ENCODE results near the gene VTI1A.

Gene VTI1A

DNA sequence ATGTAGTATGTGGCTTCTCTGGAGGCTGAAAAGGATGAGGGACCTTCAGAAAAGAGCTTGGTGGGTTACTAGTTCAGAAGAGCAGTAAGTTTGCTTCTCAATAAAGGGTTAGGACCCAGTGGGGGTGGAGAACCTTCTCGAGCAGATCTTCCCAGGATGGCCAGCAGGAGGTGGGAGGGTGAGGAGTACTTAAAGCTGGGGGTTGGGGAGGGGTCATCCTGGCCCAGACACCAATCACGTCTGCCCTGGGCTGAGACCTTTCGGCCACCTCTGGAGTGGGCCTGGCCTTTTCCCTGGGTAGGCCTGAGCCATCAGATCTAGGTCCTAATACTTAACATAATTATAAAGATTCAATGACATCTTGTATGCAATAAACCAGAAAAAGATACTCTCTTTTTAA, 354.0 kb downstream of the VTI1A start:
- no peak overlapping the region for H3K27ac ChIP-seq (ENCODE audit: insufficient read depth, low read length, poor library complexity, severe bottlenecking)
- DNase-seq = no peak
- no peaks in the 10 kb centered on the region for H3K9me3 ChIP-seq (ENCODE audit: control insufficient read depth, low read length)
- no peaks in the 10 kb centered on the region for H3K4me1 ChIP-seq (ENCODE audit: control insufficient read depth, insufficient read depth, low read length, poor library complexity, severe bottlenecking)
- no peaks in the 10 kb centered on the region for H3K27me3 ChIP-seq (replicated peaks; ENCODE audit: control insufficient read depth, insufficient read depth, low read length, poor library complexity, severe bottlenecking)
- no peak overlapping the region for H3K4me3 ChIP-seq (ENCODE audit: insufficient read depth, low read depth, low read length, poor library complexity, severe bottlenecking)
- no peaks in the 10 kb centered on the region for H3K36me3 ChIP-seq (ENCODE audit: control insufficient read depth, insufficient read depth, low read length)

DNA sequence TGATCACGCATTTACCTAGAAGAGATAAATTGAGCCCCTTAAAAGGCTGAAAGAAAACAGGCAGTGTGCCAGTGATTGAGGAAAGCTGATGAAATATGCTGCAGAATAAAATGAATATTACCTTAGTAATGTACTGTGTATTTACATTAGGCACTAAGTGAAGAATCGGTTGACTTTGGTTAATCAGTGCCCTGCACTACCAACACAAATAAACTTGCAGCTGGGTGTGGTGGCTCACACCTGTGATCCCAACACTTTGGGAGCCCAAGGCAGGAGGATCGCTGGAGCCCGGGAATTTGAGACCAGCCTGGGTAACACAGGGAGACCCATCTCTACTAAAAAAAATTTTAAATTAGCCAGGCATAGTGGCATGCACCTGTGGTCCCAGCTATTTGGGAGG, 354.7 kb downstream of the VTI1A start:
- H3K4me3 ChIP-seq (ENCODE audit: insufficient read depth, low read depth, low read length, poor library complexity, severe bottlenecking) = no peak overlapping the region
- H3K4me1 ChIP-seq (ENCODE audit: control insufficient read depth, insufficient read depth, low read length, poor library complexity, severe bottlenecking) = no peaks in the 10 kb centered on the region
- H3K9me3 ChIP-seq (ENCODE audit: control insufficient read depth, low read length) = no peaks in the 10 kb centered on the region

DNA sequence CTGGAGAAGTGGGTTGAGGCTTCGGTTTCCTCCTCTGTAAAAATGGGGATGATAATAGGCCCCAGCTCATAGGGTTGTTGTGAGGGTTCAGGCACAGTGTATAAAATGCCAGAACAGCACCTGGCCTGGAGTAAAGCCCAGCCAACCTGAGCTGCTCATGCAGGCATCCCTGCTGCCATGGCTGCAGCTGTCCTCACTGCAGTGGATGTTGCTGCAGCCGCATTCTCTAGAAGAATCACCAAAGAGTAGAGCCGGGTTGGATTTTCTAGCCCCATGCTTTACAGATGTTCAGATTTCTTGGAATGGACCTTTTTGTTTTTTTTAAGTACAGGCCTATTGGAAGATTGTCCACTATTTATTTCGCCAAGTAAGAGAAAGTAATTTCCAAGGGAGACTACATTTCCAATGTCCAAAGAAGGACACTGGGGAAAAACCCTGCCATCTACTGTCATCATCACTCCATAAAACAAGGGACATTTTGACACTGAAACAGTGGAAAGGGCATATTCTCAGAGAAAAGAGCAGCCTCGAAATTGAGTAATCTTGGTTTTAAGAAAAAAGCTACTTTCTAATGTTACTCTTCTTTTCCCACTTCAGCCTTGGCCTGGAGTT, 355.5 kb downstream of the VTI1A start:
- H3K36me3 ChIP-seq (ENCODE audit: control insufficient read depth, insufficient read depth, low read length) = no peaks in the 10 kb centered on the region
- H3K27ac ChIP-seq (ENCODE audit: insufficient read depth, low read length, poor library complexity, severe bottlenecking) = no peak overlapping the region
- no peak overlapping the region for H3K4me3 ChIP-seq (ENCODE audit: insufficient read depth, low read depth, low read length, poor library complexity, severe bottlenecking)
- DNase-seq = no peak
- H3K4me1 ChIP-seq (ENCODE audit: control insufficient read depth, insufficient read depth, low read length, poor library complexity, severe bottlenecking) = no peaks in the 10 kb centered on the region
- no peaks in the 10 kb centered on the region for H3K27me3 ChIP-seq (replicated peaks; ENCODE audit: control insufficient read depth, insufficient read depth, low read length, poor library complexity, severe bottlenecking)
- H3K9me3 ChIP-seq (ENCODE audit: control insufficient read depth, low read length) = no peaks in the 10 kb centered on the region

More for the DNA sequence above, 354.7 kb downstream of the VTI1A start:
- H3K27me3 ChIP-seq (replicated peaks; ENCODE audit: control insufficient read depth, insufficient read depth, low read length, poor library complexity, severe bottlenecking) = no peaks in the 10 kb centered on the region
- H3K27ac ChIP-seq (ENCODE audit: insufficient read depth, low read length, poor library complexity, severe bottlenecking) = no peak overlapping the region
- no peak for DNase-seq
- no peaks in the 10 kb centered on the region for H3K36me3 ChIP-seq (ENCODE audit: control insufficient read depth, insufficient read depth, low read length)

DNA sequence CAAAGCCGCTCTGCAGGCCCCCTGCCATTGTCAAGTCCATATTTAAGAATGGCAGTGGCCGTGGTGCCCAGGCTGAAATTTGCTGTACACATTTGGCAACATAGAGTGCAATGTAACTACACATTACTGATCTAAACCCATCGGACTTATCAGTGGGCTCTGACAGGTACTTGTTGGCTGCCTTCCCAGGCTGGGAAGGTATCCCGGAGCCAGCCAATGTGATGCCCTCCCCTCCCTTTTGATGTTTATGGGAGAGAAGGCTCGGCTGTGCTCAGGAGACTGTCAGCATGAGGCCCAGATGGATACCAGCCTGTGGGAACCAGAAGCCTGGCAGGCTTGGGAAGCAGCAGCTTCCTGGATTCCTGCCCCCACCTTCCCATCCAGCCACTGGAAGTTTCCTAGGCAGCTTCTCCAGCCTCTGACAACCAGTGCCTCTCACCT, 357.0 kb downstream of the VTI1A start:
- no peak overlapping the region for H3K27ac ChIP-seq (ENCODE audit: insufficient read depth, low read length, poor library complexity, severe bottlenecking)
- H3K4me3 ChIP-seq (ENCODE audit: insufficient read depth, low read depth, low read length, poor library complexity, severe bottlenecking) = no peak overlapping the region
- no peaks in the 10 kb centered on the region for H3K36me3 ChIP-seq (ENCODE audit: control insufficient read depth, insufficient read depth, low read length)
- no peaks in the 10 kb centered on the region for H3K27me3 ChIP-seq (replicated peaks; ENCODE audit: control insufficient read depth, insufficient read depth, low read length, poor library complexity, severe bottlenecking)
- H3K4me1 ChIP-seq (ENCODE audit: control insufficient read depth, insufficient read depth, low read length, poor library complexity, severe bottlenecking) = no peaks in the 10 kb centered on the region
- no peaks in the 10 kb centered on the region for H3K9me3 ChIP-seq (ENCODE audit: control insufficient read depth, low read length)
- no peak for DNase-seq

DNA sequence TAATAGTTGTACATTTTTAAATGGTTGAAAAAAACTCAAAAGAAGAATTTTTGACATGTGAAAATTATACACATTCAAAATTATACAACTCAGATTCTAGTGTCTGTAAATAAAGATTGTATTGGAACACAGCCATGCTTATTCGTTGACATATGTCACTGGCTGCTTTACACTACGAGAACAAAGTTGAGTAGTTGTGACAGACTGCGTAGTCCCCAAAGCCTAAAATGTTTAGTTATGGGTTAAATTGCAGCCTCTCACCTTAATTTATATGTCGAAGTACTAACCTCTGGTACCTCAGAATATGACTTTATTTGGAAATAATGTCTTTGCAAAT, 358.2 kb downstream of the VTI1A start:
- no peak for DNase-seq
- no peaks in the 10 kb centered on the region for H3K9me3 ChIP-seq (ENCODE audit: control insufficient read depth, low read length)
- H3K4me1 ChIP-seq (ENCODE audit: control insufficient read depth, insufficient read depth, low read length, poor library complexity, severe bottlenecking) = no peaks in the 10 kb centered on the region
- no peaks in the 10 kb centered on the region for H3K27me3 ChIP-seq (replicated peaks; ENCODE audit: control insufficient read depth, insufficient read depth, low read length, poor library complexity, severe bottlenecking)
- H3K27ac ChIP-seq (ENCODE audit: insufficient read depth, low read length, poor library complexity, severe bottlenecking) = no peak overlapping the region
- H3K36me3 ChIP-seq (ENCODE audit: control insufficient read depth, insufficient read depth, low read length) = no peaks in the 10 kb centered on the region
- H3K4me3 ChIP-seq (ENCODE audit: insufficient read depth, low read depth, low read length, poor library complexity, severe bottlenecking) = no peak overlapping the region

DNA sequence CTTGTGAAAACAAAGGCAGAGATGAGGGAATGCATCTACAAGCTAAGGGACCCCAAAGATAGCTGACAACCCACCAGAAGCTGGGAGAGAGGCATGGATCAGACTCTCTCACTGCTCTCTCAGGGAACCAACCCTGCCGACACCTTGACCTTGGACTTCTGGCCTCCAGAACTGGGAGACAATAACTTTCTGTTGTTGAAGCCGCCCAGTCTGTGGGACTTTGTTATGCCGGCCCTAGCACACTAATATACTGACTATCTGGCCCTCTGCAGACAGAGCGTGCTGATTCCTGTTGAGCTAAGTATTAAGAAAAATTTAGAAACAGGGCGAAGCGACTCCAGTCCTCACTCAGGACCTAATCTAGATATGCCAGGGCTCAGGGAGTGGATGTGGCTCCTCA, 358.7 kb downstream of the VTI1A start:
- H3K36me3 ChIP-seq (ENCODE audit: control insufficient read depth, insufficient read depth, low read length) = peaks cover 3% of the 10 kb centered on the region
- no peaks in the 10 kb centered on the region for H3K4me1 ChIP-seq (ENCODE audit: control insufficient read depth, insufficient read depth, low read length, poor library complexity, severe bottlenecking)
- no peaks in the 10 kb centered on the region for H3K9me3 ChIP-seq (ENCODE audit: control insufficient read depth, low read length)
- H3K27me3 ChIP-seq (replicated peaks; ENCODE audit: control insufficient read depth, insufficient read depth, low read length, poor library complexity, severe bottlenecking) = no peaks in the 10 kb centered on the region
- no peak overlapping the region for H3K4me3 ChIP-seq (ENCODE audit: insufficient read depth, low read depth, low read length, poor library complexity, severe bottlenecking)
- no peak overlapping the region for H3K27ac ChIP-seq (ENCODE audit: insufficient read depth, low read length, poor library complexity, severe bottlenecking)
- DNase-seq = no peak

DNA sequence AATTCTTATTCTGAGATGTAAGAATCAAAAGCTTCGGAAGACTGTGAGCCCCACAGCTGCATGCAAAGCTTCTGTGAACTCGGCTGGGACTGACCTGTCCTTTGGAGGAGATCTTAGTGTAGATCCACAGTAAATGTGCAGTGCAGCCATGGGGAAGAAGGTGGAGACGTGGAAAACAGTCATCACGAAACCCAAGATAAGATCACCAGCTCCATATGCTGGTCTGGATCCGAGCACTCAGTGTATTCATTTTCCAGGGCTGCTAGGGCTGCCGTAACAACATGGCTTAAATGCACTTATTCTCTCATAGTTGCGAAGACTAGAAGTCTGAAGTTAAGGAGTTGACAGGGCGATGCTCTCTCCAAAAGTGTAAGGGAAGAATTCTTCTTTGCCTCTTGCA, 360.0 kb downstream of the VTI1A start:
- Histone ChIP-seq H3K4me1 (ENCODE audit: control insufficient read depth, insufficient read depth, low read length, poor library complexity, severe bottlenecking) (no peaks in the 10 kb centered on the region), H3K4me3 (ENCODE audit: insufficient read depth, low read depth, low read length, poor library complexity, severe bottlenecking) (no peak overlapping the region), H3K27ac (ENCODE audit: insufficient read depth, low read length, poor library complexity, severe bottlenecking) (no peak overlapping the region), H3K9me3 (ENCODE audit: control insufficient read depth, low read length) (no peaks in the 10 kb centered on the region), H3K36me3 (ENCODE audit: control insufficient read depth, insufficient read depth, low read length) (peaks cover 3% of the 10 kb centered on the region), H3K27me3 (replicated peaks; ENCODE audit: control insufficient read depth, insufficient read depth, low read length, poor library complexity, severe bottlenecking) (no peaks in the 10 kb centered on the region)
- DNase-seq = no peak

DNA sequence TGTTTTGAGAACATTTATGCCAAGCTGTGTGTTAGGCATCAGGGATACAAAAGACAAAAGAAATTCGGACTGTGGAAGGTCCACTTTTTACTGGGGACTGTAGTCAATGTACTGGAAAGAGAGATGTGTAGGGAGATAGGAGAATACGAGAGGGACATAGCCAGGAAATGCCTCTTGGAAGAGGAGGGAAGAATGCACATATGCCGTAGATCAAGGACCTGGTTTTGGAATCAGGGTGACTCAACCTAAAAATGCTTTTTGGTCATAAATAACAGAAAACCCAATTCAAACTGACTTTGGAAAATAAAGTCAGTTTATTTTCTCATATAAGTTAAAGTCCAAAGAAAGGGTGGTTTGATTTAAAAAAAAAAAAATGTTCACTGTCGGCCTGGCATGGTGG, 362.7 kb downstream of the VTI1A start:
- H3K4me3 ChIP-seq (ENCODE audit: insufficient read depth, low read depth, low read length, poor library complexity, severe bottlenecking) = no peak overlapping the region
- peaks cover 3% of the 10 kb centered on the region for H3K36me3 ChIP-seq (ENCODE audit: control insufficient read depth, insufficient read depth, low read length)
- no peak overlapping the region for H3K27ac ChIP-seq (ENCODE audit: insufficient read depth, low read length, poor library complexity, severe bottlenecking)
- no peaks in the 10 kb centered on the region for H3K4me1 ChIP-seq (ENCODE audit: control insufficient read depth, insufficient read depth, low read length, poor library complexity, severe bottlenecking)
- H3K9me3 ChIP-seq (ENCODE audit: control insufficient read depth, low read length) = no peaks in the 10 kb centered on the region
- no peaks in the 10 kb centered on the region for H3K27me3 ChIP-seq (replicated peaks; ENCODE audit: control insufficient read depth, insufficient read depth, low read length, poor library complexity, severe bottlenecking)
- DNase-seq = no peak

DNA sequence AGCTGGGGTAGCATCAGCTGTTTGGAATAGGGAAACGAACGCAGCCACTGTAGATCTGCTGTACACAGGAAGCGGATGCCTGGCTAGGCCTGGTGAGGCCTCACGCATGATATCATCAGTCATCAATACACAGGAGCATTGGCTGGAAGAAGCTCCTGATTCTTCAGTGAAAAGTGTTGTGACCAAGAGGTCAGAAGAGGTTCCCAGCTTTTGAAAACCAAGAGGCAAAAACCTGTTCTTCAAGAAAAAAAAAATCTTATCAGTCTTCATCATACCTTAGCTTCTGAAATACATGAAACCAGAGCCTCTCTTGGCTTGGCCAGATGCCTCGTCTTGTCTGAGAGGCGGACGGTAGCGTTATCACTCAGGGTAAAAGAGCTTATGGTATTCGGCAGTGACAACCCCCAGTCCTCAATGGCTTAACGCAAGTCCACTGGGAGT, 363.7 kb downstream of the VTI1A start:
- Histone ChIP-seq H3K4me1 (ENCODE audit: control insufficient read depth, insufficient read depth, low read length, poor library complexity, severe bottlenecking) (no peaks in the 10 kb centered on the region), H3K36me3 (ENCODE audit: control insufficient read depth, insufficient read depth, low read length) (peaks cover 3% of the 10 kb centered on the region)
- DNase-seq = no peak

DNA sequence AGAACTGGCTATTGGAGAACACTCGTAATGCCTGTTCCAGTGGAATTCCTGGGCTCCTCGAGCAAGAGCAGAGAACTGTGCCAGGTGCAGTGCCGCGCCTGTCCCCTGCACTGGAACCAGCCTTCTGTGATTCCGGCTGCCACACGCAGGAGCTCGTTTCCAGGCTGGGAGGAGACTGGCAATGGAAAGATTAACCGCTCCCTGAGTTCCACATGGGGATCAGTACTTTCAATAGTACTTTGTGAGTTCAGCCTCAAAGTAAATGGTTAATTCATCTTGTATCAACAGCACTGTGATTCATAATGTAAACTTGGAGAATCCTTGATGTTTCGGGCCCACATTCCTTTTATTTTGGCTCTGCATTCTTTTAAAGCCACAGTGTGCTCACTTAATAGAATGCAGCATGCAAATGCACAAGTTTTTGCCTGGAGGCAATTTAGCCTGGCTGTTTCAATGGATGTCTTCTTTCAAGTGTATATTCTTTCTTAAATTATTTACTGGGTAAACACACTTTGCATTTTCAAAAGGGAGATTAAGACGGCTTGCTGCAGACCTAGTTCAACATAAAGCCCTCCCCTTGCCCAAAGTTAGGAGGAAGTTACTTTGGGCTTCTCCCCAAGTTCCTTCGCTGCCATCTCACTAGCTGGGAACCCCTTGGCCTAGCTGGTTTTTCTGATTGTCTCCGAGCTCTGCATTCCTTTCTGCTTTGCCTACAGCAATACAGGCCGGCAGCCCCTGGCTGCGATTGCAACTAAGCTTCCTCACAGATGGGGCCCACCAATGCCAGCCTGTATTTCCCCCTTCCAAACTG, 364.9 kb downstream of the VTI1A start:
- Histone ChIP-seq H3K4me3 (ENCODE audit: insufficient read depth, low read depth, low read length, poor library complexity, severe bottlenecking) (no peak overlapping the region), H3K4me1 (ENCODE audit: control insufficient read depth, insufficient read depth, low read length, poor library complexity, severe bottlenecking) (no peaks in the 10 kb centered on the region), H3K36me3 (ENCODE audit: control insufficient read depth, insufficient read depth, low read length) (peaks cover 3% of the 10 kb centered on the region), H3K9me3 (ENCODE audit: control insufficient read depth, low read length) (no peaks in the 10 kb centered on the region), H3K27ac (ENCODE audit: insufficient read depth, low read length, poor library complexity, severe bottlenecking) (no peak overlapping the region), H3K27me3 (replicated peaks; ENCODE audit: control insufficient read depth, insufficient read depth, low read length, poor library complexity, severe bottlenecking) (no peaks in the 10 kb centered on the region)
- DNase-seq = no peak

More for the DNA sequence above, 363.7 kb downstream of the VTI1A start:
- Histone ChIP-seq H3K9me3 (ENCODE audit: control insufficient read depth, low read length) (no peaks in the 10 kb centered on the region), H3K27ac (ENCODE audit: insufficient read depth, low read length, poor library complexity, severe bottlenecking) (no peak overlapping the region), H3K27me3 (replicated peaks; ENCODE audit: control insufficient read depth, insufficient read depth, low read length, poor library complexity, severe bottlenecking) (no peaks in the 10 kb centered on the region), H3K4me3 (ENCODE audit: insufficient read depth, low read depth, low read length, poor library complexity, severe bottlenecking) (no peak overlapping the region)

Measured in effector memory CD4-positive, alpha-beta T cell (primary cell).